Activated naive CD8-positive, alpha-beta T cell treated with anti-CD3 and anti-CD28 coated beads, Interleukin-2, amount 10 ng/mL, durations not matched to agents 7 days and 5 days (primary cell): ENCODE results near the gene SKOR1. TPM values are rescaled to one million over a fixed set of nuclear protein-coding genes. Genes with fewer than 3 reads are reported as not detected.

Source experiments
- ATAC-seq: fragments of 150-1000 bp; cut with Tn5 transposase; one replicate; pipeline ENCODE4 v1.10.0; 2021; ENCODE audit warnings: low read depth, moderate library complexity
- POLR2A ChIA-PET: fragments of 350-600 bp; sonication (Branson Sonifier 250); formaldehyde crosslinking; loops from one replicate; lab custom pipeline; 2021; ENCODE audit warnings: antibody characterized with exemption; lab: Charles Lee
- DNase-seq: peaks from one replicate; pipeline ENCODE4 v3.0.0; 2021
- H3K27ac Mint-ChIP-seq: one replicate; pipeline ENCODE4 v1.8.0; 2022; ENCODE audit warnings: mild to moderate bottlenecking, mixed read lengths
- H3K27me3 Mint-ChIP-seq: one replicate; pipeline ENCODE4 v1.8.0; 2022; ENCODE audit warnings: mild to moderate bottlenecking, moderate library complexity, mixed read lengths
- H3K36me3 Mint-ChIP-seq: one replicate; pipeline ENCODE4 v1.8.0; 2021; ENCODE audit warnings: mild to moderate bottlenecking, mixed read lengths
- H3K4me1 Mint-ChIP-seq: one replicate; pipeline ENCODE4 v1.8.0; 2021; ENCODE audit warnings: mixed read lengths
- H3K4me3 Mint-ChIP-seq: one replicate; pipeline ENCODE4 v1.8.0; 2022; ENCODE audit warnings: mild to moderate bottlenecking, moderate library complexity, mixed read lengths
- H3K9me3 Mint-ChIP-seq: one replicate; pipeline ENCODE4 v1.8.0; 2021; ENCODE audit warnings: mixed read lengths
- total RNA-seq, 2 experiments: library from RNA; stranded (reverse); gene quantifications; one replicate each; pipeline ENCODE4 v1.2.3, GENCODE V29; 2021

The SKOR1 gene
- total RNA-seq, 2 experiments from 2014 or later: 0.71 to 0.89 TPM

DNA sequence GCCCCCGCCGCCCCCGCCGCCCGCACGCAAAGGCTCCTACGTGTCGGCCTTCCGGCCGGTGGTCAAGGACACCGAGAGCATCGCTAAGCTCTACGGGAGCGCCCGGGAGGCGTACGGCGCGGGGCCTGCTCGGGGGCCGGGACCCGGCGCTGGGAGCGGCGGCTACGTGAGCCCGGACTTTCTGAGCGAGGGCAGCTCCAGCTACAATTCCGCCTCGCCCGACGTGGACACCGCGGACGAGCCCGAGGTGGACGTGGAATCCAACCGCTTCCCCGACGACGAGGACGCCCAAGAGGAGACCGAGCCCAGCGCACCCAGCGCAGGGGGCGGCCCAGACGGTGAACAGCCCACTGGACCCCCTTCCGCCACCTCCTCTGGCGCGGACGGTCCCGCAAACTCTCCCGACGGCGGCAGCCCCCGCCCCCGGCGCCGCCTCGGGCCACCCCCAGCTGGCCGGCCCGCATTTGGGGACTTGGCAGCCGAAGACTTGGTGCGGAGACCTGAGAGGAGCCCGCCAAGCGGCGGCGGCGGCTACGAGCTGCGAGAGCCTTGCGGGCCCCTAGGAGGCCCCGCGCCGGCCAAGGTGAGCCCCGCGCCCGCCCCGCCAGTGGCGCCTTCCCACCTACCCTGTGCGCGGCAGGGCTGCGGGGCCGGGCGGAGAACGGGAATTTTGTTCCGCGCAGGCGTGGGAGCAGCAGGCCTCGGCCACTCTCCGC lies 2.4 kb downstream of the SKOR1 start:
- no peak overlapping the region for H3K4me3 Mint-ChIP-seq
- peaks cover 75% of the 10 kb centered on the region for H3K27me3 Mint-ChIP-seq
- ATAC-seq (no peak), DNase-seq (peak; percentile 41)
- peaks cover 1% of the 10 kb centered on the region for H3K36me3 Mint-ChIP-seq
- H3K27ac Mint-ChIP-seq: no peak overlapping the region
- H3K9me3 Mint-ChIP-seq: no peaks in the 10 kb centered on the region
- POLR2A ChIA-PET: no interaction called here
- H3K4me1 Mint-ChIP-seq: peaks cover 23% of the 10 kb centered on the region

DNA sequence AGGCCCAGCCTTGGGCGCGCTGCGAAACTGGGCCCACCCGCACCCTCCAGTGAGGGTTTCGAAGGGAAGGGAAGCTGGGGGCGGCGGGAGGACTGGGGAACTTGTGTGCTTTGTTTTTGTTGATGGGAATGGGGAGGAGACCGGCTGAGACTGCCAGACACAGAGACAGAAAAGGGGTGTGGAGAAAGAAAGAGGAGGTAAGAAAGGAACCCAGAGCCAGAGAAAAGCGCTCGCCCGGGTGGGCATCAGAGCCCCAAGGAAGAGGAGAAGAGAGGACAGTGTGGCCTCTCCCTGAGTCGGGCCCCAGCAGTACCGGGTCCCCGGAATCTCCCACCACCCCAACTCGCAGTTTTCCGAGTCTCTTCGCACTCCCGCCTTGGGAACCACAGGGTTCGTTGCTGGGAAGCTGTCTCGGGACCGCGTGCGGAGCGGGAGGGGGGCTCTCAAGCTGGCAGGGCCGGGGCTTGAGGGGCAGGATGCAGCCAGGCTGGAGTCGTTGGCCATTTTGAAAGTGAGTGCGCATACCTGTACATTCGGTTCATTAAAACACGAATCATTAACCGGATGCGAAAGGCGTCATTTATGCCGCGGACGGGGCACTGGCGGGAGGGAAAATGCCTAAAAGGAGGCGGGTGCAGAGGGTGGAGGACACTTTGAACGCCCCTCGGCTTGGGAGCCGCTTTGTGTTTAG lies 3.1 kb downstream of the SKOR1 start:
- Mint-ChIP-seq H3K9me3 (no peaks in the 10 kb centered on the region), H3K27me3 (peaks cover 80% of the 10 kb centered on the region), H3K4me3 (peak overlapping the region; percentile 48), H3K4me1 (peaks cover 29% of the 10 kb centered on the region), H3K36me3 (peaks cover 1% of the 10 kb centered on the region), H3K27ac (peak overlapping the region; percentile 56)
- DNase-seq (peak; percentile 43), ATAC-seq (no peak)
- POLR2A ChIA-PET: no interaction called here

DNA sequence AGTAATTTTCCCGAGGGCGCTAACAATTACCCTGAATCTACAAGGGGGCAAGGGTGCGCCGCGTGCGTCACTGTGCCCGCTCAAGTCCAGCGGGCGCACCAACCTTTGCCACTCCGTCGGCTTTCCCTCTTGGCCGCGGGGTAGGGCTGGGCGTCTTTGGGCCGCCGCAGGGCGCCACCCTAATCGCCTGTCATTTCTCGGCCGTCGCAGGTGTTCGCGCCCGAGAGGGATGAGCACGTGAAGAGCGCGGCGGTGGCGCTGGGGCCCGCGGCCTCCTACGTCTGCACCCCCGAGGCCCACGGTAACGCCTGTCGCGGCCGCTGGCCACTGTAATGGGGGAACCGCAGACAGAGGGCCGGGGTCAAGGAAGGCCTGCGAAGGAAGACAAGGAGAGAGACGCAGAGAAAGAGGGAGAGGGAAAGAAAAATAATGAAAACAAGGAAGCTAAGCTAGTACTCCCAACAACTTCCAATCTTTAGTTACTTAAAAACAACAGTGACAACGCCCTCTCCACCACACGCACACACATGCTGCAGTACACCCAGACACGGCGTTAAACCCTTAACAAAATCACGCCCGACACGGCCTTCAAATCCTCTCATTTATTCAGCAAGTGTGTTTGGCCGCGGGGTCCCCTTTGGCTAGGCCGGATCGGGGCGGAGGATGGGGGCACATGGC lies 3.8 kb downstream of the SKOR1 start:
- no peaks in the 10 kb centered on the region for H3K9me3 Mint-ChIP-seq
- DNase-seq (no peak), ATAC-seq (no peak)
- H3K27me3 Mint-ChIP-seq: peaks cover 80% of the 10 kb centered on the region
- H3K4me3 Mint-ChIP-seq: peak overlapping the region; percentile 37
- H3K27ac Mint-ChIP-seq: peak overlapping the region; percentile 58
- POLR2A ChIA-PET: no interaction called here
- H3K36me3 Mint-ChIP-seq: peaks cover 1% of the 10 kb centered on the region
- H3K4me1 Mint-ChIP-seq: peaks cover 29% of the 10 kb centered on the region

- H3K4me1 Mint-ChIP-seq: peaks cover 29% of the 10 kb centered on the region
- POLR2A ChIA-PET: no interaction called here
- DNase-seq: no peak
- H3K4me3 Mint-ChIP-seq: peak overlapping the region; percentile 19
- peaks cover 79% of the 10 kb centered on the region for H3K27me3 Mint-ChIP-seq
- ATAC-seq: no peak
- peaks cover 1% of the 10 kb centered on the region for H3K36me3 Mint-ChIP-seq
- no peaks in the 10 kb centered on the region for H3K9me3 Mint-ChIP-seq
- H3K27ac Mint-ChIP-seq: peak overlapping the region; percentile 58
These were observed 4.6 kb downstream of the SKOR1 start for GRCh38 chr15:67829647-67830504.

DNA sequence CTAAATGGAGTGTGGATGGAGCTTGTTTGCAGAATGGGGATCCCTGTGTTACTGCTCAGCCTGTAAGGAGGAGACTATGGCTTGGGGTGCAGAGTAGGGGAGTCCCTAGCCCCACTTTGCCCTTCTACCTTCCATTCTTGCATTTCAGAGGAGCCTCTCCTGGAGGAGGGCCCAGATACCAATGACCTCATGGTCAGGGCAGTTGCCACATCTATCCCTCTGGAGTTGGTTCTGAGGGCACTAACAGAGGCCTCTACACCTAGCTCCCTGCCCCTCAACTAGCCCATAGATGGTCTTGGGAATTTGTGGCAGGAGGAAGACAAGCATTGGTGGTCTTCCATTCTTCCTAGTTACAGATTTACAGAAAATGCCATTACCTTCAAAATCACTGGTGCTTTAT lies 6.1 kb downstream of the SKOR1 start:
- H3K36me3 Mint-ChIP-seq: no peaks in the 10 kb centered on the region
- no peak overlapping the region for H3K27ac Mint-ChIP-seq
- DNase-seq: no peak
- H3K4me1 Mint-ChIP-seq: peaks cover 30% of the 10 kb centered on the region
- H3K27me3 Mint-ChIP-seq: peaks cover 80% of the 10 kb centered on the region
- no peak overlapping the region for H3K4me3 Mint-ChIP-seq
- H3K9me3 Mint-ChIP-seq: no peaks in the 10 kb centered on the region
- ATAC-seq: no peak
- POLR2A ChIA-PET: no interaction called here

DNA sequence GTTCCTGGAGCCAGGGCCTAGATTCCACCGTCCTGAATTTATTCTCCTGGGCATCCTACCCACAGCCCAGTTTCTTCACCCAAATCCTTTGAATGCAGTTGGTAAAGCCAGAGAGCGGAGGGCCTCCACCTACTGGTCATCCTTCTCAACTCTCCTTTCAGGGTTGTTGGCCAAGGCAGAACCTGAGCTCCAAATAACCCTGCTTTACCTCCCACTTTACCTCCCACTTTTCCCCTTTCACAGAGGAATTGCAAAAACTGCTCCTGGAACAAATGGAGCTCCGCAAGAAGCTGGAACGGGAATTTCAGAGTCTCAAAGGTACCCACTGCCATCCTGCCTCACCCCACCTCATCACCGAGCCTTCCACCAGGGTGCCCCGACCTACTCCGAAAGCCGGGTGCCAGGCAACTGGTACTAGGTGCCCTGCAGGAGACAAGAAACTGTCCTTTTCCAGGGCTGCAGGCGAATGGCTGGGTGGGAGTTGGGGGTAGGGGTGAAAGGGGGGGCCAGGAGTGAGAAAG lies 6.8 kb downstream of the SKOR1 start:
- ATAC-seq: no peak
- H3K9me3 Mint-ChIP-seq: no peaks in the 10 kb centered on the region
- DNase-seq: no peak
- POLR2A ChIA-PET: no interaction called here
- H3K4me3 Mint-ChIP-seq: no peak overlapping the region
- H3K36me3 Mint-ChIP-seq: no peaks in the 10 kb centered on the region
- no peak overlapping the region for H3K27ac Mint-ChIP-seq
- H3K4me1 Mint-ChIP-seq: peaks cover 31% of the 10 kb centered on the region
- peaks cover 82% of the 10 kb centered on the region for H3K27me3 Mint-ChIP-seq

DNA sequence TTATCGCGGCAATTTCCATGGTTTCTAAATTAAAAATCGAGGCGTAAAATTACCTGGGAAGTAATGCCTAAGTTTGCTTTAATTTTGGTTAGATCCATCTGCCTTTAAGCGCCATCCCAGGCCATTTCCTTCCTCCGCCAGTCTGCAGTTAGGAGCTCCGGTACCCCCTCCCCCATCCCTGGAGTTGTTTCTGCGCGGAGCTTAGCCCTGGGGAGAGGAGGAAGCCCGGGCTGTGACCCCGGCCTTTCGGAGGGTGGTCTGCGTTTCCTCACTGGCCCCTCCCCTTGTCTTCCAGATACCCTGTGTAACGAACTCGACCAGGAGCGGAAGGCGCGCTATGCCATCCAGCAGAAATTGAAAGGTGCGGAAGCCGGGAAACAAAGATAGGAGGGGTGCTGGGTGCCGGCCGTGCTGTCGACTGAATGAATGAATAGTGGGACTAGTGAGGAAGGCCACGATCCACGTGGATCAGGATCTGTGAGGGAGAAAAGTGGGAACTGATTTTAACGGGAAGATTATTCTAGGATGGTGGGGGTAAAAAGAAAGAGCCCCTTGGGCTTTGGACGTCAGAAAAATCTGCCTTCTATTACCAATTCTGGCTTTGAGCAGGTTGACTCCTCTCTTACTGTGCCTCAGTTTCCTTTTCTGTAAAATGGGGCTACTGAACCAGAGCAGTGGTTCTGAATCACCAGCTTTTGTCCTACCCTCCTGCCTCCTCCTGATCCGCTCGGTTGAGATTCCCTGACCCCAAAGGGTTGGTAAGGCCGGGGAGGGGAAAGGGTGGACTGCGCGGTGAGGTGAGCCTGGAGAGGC lies 7.8 kb downstream of the SKOR1 start:
- Mint-ChIP-seq H3K27me3 (peaks cover 87% of the 10 kb centered on the region), H3K4me3 (peak overlapping the region; percentile 78), H3K4me1 (peaks cover 34% of the 10 kb centered on the region), H3K36me3 (no peaks in the 10 kb centered on the region), H3K27ac (no peak overlapping the region), H3K9me3 (no peaks in the 10 kb centered on the region)
- no peak for DNase-seq
- POLR2A ChIA-PET: no interaction called here
- no peak for ATAC-seq

DNA sequence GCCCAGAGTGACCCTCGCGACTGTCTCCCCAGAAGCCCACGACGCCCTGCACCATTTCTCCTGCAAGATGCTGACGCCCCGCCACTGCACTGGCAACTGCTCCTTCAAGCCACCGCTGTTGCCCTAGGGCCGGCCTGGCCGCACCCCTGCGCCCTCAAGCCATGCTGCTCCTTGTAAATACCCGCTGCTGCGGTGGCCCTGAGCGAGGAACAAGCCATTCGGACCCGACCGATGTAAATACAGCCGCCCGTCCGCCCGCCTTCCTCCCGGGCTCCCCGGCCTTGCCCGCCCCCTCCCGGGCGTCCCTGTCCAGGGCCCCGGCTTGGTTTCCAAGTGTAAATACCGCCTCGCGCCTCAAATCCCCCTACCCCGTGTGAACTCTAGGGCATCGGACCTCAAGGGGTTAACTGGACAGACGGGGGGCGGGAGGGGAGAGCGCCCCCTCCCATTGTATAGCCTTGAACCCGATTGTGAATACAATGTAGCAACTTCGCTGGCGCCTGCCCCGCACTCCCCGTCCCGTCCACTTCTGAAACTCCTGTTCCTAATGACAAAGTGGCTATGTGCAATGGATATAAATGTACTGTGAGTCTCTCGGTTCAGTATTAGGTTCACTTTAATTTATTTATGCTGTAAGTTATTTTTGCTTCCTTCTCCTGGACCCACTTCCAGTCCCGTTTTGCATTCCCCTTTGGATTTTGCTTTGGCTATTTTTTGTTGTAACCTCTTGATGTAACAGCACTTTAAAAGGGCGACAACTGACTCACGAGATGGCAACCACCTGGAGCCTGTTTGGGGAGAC lies 8.6 kb downstream of the SKOR1 start:
- Mint-ChIP-seq H3K4me1 (peaks cover 37% of the 10 kb centered on the region), H3K9me3 (no peaks in the 10 kb centered on the region), H3K36me3 (no peaks in the 10 kb centered on the region), H3K27ac (no peak overlapping the region), H3K27me3 (peaks cover 83% of the 10 kb centered on the region), H3K4me3 (peak overlapping the region; percentile 78)
- POLR2A ChIA-PET: no interaction called here
- DNase-seq: peak; percentile 73
- ATAC-seq: peak; percentile 54

- peaks cover 76% of the 10 kb centered on the region for H3K27me3 Mint-ChIP-seq
- H3K9me3 Mint-ChIP-seq: no peaks in the 10 kb centered on the region
- POLR2A ChIA-PET: no interaction called here
- no peak for ATAC-seq
- H3K27ac Mint-ChIP-seq: no peak overlapping the region
- peak; percentile 54 for DNase-seq
- peak overlapping the region; percentile 78 for H3K4me3 Mint-ChIP-seq
- no peaks in the 10 kb centered on the region for H3K36me3 Mint-ChIP-seq
- peaks cover 34% of the 10 kb centered on the region for H3K4me1 Mint-ChIP-seq
These were observed 9.4 kb downstream of the SKOR1 start for GRCh38 chr15:67834581-67835296.

GRCh38 chr15:67835297-67836133 lies 10.2 kb downstream of the SKOR1 start:
- DNase-seq (peak; percentile 60), ATAC-seq (no peak)
- H3K4me3 Mint-ChIP-seq: peak overlapping the region; percentile 78
- POLR2A ChIA-PET: no interaction called here
- peaks cover 3% of the 10 kb centered on the region for H3K36me3 Mint-ChIP-seq
- peaks cover 70% of the 10 kb centered on the region for H3K27me3 Mint-ChIP-seq
- H3K9me3 Mint-ChIP-seq: no peaks in the 10 kb centered on the region
- peaks cover 34% of the 10 kb centered on the region for H3K4me1 Mint-ChIP-seq
- H3K27ac Mint-ChIP-seq: no peak overlapping the region

DNA sequence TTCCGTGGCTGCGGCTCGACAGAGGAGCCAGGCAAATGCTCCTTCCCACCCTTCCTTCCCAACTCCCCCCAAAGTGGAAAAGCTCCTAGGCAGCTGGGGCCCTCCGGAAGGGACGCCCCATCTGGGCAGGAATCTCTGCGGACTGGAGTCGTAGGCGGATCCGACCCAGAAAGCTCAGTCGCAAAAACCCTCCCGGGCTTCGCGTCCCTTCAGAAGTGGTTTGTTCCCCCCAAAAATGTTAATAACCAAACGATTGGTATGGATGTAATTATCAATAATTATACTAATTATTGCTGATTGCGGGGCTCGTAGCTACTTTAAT lies 10.8 kb downstream of the SKOR1 start:
- POLR2A ChIA-PET: no interaction called here

More for the DNA sequence above, 10.8 kb downstream of the SKOR1 start:
- peak; percentile 47 for DNase-seq
- H3K27ac Mint-ChIP-seq: no peak overlapping the region
- peak overlapping the region; percentile 78 for H3K4me3 Mint-ChIP-seq
- H3K4me1 Mint-ChIP-seq: peaks cover 35% of the 10 kb centered on the region
- H3K36me3 Mint-ChIP-seq: peaks cover 3% of the 10 kb centered on the region
- ATAC-seq: no peak
- peaks cover 64% of the 10 kb centered on the region for H3K27me3 Mint-ChIP-seq
- no peaks in the 10 kb centered on the region for H3K9me3 Mint-ChIP-seq
